ENCODE measurements around the gene VPS35L. TPM values are rescaled to one million over a fixed set of nuclear protein-coding genes. Genes with fewer than 3 reads are reported as not detected.

VPS35L gene
- total and polyA plus RNA-seq, 10 of the 15 experiments (the other 5 are each of a cell fraction or from before 2014, with no cell fraction given), result 14.9 to 44.1 (median 26.3) TPM

DNA sequence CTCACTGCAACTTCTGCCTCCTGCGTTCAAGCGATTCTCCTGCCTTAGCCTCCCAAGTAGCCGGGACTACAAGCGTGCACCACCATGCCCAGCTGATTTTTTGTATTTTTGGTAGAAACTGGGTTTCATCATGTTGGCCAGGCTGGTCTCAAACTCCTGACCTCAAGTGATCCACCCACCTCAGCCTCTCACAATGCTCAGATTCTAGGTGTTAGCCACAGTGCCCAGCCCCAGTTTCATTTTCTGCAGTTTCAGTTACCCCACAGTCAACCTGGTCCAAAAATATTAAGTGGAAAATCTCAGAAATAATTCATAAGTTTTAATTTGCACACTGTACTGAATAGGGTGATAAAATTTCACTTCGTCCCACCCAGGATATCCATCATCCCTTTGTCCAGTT lies 133.8 kb downstream of the VPS35L start (continued):
- no peak for TF ChIP-seq BCLAF1 (IDR thresholded peaks at IDR 0.05)
- no peak for TF ChIP-seq EZH2 (IDR thresholded peaks at IDR 0.05; ENCODE audit: borderline replicate concordance, control insufficient read depth, low read depth, low read length)
- TF ChIP-seq CREB1 (IDR thresholded peaks at IDR 0.05; ENCODE audit: low read depth), result no peak
- no peak for TF ChIP-seq SIX5 (IDR thresholded peaks at IDR 0.05; ENCODE audit: low read depth, low read length, severe bottlenecking)
- no peak for TF ChIP-seq ATF7 (IDR thresholded peaks at IDR 0.05; ENCODE audit: low read depth)

- ChIA-PET SMC1A (ENCODE audit: uncharacterized antibody, unreplicated experiment) (no interaction called here), RAD21 (ENCODE audit: unreplicated experiment) (no interaction called here), POLR2A (interaction anchor here (0.6 kb wide), 1 partner anchor 85 kb away, joined by 12 read pairs; no protein-coding TSS in a partner anchor), CTCF (no interaction called here)
- no peak overlapping the region for H3K27ac ChIP-seq (ENCODE audit: control insufficient read depth, insufficient read depth)
- H4K20me1 ChIP-seq (ENCODE audit: control insufficient read depth, insufficient read depth), result no peaks in the 10 kb centered on the region
- no peak overlapping the region for H3K9ac ChIP-seq (ENCODE audit: control insufficient read depth, insufficient read depth, low read length)
- TF ChIP-seq, protein P1, sequence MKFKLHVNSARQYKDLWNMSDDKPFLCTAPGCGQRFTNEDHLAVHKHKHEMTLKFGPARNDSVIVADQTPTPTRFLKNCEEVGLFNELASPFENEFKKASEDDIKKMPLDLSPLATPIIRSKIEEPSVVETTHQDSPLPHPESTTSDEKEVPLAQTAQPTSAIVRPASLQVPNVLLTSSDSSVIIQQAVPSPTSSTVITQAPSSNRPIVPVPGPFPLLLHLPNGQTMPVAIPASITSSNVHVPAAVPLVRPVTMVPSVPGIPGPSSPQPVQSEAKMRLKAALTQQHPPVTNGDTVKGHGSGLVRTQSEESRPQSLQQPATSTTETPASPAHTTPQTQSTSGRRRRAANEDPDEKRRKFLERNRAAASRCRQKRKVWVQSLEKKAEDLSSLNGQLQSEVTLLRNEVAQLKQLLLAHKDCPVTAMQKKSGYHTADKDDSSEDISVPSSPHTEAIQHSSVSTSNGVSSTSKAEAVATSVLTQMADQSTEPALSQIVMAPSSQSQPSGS (IDR thresholded peaks at IDR 0.05; ENCODE audit: low read length), result no peak
- no peak for TF ChIP-seq MLLT1 (IDR thresholded peaks at IDR 0.05)
- TF ChIP-seq, protein P2, sequence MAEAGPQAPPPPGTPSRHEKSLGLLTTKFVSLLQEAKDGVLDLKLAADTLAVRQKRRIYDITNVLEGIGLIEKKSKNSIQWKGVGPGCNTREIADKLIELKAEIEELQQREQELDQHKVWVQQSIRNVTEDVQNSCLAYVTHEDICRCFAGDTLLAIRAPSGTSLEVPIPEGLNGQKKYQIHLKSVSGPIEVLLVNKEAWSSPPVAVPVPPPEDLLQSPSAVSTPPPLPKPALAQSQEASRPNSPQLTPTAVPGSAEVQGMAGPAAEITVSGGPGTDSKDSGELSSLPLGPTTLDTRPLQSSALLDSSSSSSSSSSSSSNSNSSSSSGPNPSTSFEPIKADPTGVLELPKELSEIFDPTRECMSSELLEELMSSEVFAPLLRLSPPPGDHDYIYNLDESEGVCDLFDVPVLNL (IDR thresholded peaks at IDR 0.05; ENCODE audit: low read depth, low read length), result no peak
- H3K4me3 ChIP-seq, result no peak overlapping the region
- H3K9me3 ChIP-seq (replicated peaks; ENCODE audit: control insufficient read depth, insufficient read depth, low read length), result no peaks in the 10 kb centered on the region
- H3K36me3 ChIP-seq (ENCODE audit: control insufficient read depth in 2 of 2, insufficient read depth in 2 of 2, low read length in 1 of 2), result peaks cover 3 to 5% of the 10 kb centered on the region in 2 experiments; a peak in 3 of 4 replicates
- BruUV-seq (replicated peaks), result no TSS peak
- H2AFZ ChIP-seq (ENCODE audit: control insufficient read depth, low read depth, low read length), result no peak overlapping the region
- 94% methylated on average over 4 of the region's 4 CpGs for WGBS (ENCODE audit: insufficient coverage, insufficient replicate concordance, low lambda C conversion rate, missing lambda C conversion rate)
- no peaks in the 10 kb centered on the region for H3K4me1 ChIP-seq (ENCODE audit: control insufficient read depth, insufficient read depth, low read length)
- no peaks in the 10 kb centered on the region for H3K27me3 ChIP-seq (replicated peaks in 1 of 2; ENCODE audit: control insufficient read depth in 2 of 2, insufficient read depth in 2 of 2, low read length in 1 of 2)
- H3K79me2 ChIP-seq (ENCODE audit: control insufficient read depth, insufficient read depth, low read length), result no peaks in the 10 kb centered on the region
- H3K4me2 ChIP-seq (ENCODE audit: control insufficient read depth, insufficient read depth), result no peak overlapping the region
- in situ Hi-C loops (cut with MboI) (no loop called here), intact Hi-C loops (cut with micrococcal nuclease; ENCODE audit: unreplicated experiment) (no loop called here)
- no peak for DNase-seq (ENCODE audit: low read depth, low spot score)
- no peak for FAIRE-seq
- no peak for ATAC-seq
These were observed 134.7 kb downstream of the VPS35L start for GRCh38 chr16:19690196-19690595.
